ENCODE data around the gene MYO5B.

The MYO5B gene

GRCh38 chr18:49976795-49977560 is 218.0 kb downstream of the MYO5B start:
- no peaks in the 10 kb centered on the region for H3K4me1 ChIP-seq (ENCODE audit: low read depth, poor library complexity, severe bottlenecking)
- no peaks in the 10 kb centered on the region for H4K20me1 ChIP-seq (ENCODE audit: insufficient read depth)
- TF ChIP-seq CTCF (conservative IDR thresholded peaks at IDR 0.05; ENCODE audit: low read depth, low read length), result no peak
- no peak overlapping the region for H3K4me3 ChIP-seq (IDR thresholded peaks at IDR 0.05; ENCODE audit: insufficient read depth, low read depth, low read length)
- H3K36me3 ChIP-seq (ENCODE audit: insufficient read depth), result no peaks in the 10 kb centered on the region
- no peak overlapping the region for H3K27ac ChIP-seq
- no peaks in the 10 kb centered on the region for H3K27me3 ChIP-seq (ENCODE audit: insufficient read depth, low read depth)
- H3K9ac ChIP-seq, result no peak overlapping the region
- no peaks in the 10 kb centered on the region for H3K79me2 ChIP-seq (ENCODE audit: insufficient read depth, low read depth)
- no peak overlapping the region for H2AFZ ChIP-seq (ENCODE audit: low read depth)
- no peak overlapping the region for H3K4me2 ChIP-seq

- Histone ChIP-seq H3K27me3 (ENCODE audit: insufficient read depth, low read depth) (no peaks in the 10 kb centered on the region), H3K9ac (no peak overlapping the region), H2AFZ (ENCODE audit: low read depth) (no peak overlapping the region), H3K4me3 (IDR thresholded peaks at IDR 0.05; ENCODE audit: insufficient read depth, low read depth, low read length) (no peak overlapping the region), H3K4me2 (no peak overlapping the region), H3K4me1 (ENCODE audit: low read depth, poor library complexity, severe bottlenecking) (no peaks in the 10 kb centered on the region), H3K27ac (no peak overlapping the region), H3K79me2 (ENCODE audit: insufficient read depth, low read depth) (no peaks in the 10 kb centered on the region), H3K36me3 (ENCODE audit: insufficient read depth) (no peaks in the 10 kb centered on the region), H4K20me1 (ENCODE audit: insufficient read depth) (no peaks in the 10 kb centered on the region)
- TF ChIP-seq CTCF (conservative IDR thresholded peaks at IDR 0.05; ENCODE audit: low read depth, low read length), result no peak
Measured at GRCh38 chr18:49976001-49976400, 218.9 kb downstream of the MYO5B start.

- no peaks in the 10 kb centered on the region for H3K27me3 ChIP-seq (ENCODE audit: insufficient read depth, low read depth)
- H3K4me1 ChIP-seq (ENCODE audit: low read depth, poor library complexity, severe bottlenecking), result no peaks in the 10 kb centered on the region
- H3K4me2 ChIP-seq, result no peak overlapping the region
- H3K4me3 ChIP-seq (IDR thresholded peaks at IDR 0.05; ENCODE audit: insufficient read depth, low read depth, low read length), result no peak overlapping the region
- H2AFZ ChIP-seq (ENCODE audit: low read depth), result no peak overlapping the region
- TF ChIP-seq CTCF (conservative IDR thresholded peaks at IDR 0.05; ENCODE audit: low read depth, low read length), result no peak
- no peaks in the 10 kb centered on the region for H4K20me1 ChIP-seq (ENCODE audit: insufficient read depth)
- no peaks in the 10 kb centered on the region for H3K36me3 ChIP-seq (ENCODE audit: insufficient read depth)
- no peak overlapping the region for H3K27ac ChIP-seq
- no peaks in the 10 kb centered on the region for H3K79me2 ChIP-seq (ENCODE audit: insufficient read depth, low read depth)
- H3K9ac ChIP-seq, result no peak overlapping the region
Measured at GRCh38 chr18:49974079-49974478, 220.9 kb downstream of the MYO5B start.

GRCh38 chr18:49973592-49973991 is 221.4 kb downstream of the MYO5B start:
- Histone ChIP-seq H3K4me1 (ENCODE audit: low read depth, poor library complexity, severe bottlenecking) (no peaks in the 10 kb centered on the region), H3K4me2 (no peak overlapping the region), H4K20me1 (ENCODE audit: insufficient read depth) (no peaks in the 10 kb centered on the region), H3K79me2 (ENCODE audit: insufficient read depth, low read depth) (no peaks in the 10 kb centered on the region), H3K27ac (no peak overlapping the region), H2AFZ (ENCODE audit: low read depth) (no peak overlapping the region), H3K4me3 (IDR thresholded peaks at IDR 0.05; ENCODE audit: insufficient read depth, low read depth, low read length) (no peak overlapping the region), H3K27me3 (ENCODE audit: insufficient read depth, low read depth) (no peaks in the 10 kb centered on the region), H3K9ac (no peak overlapping the region), H3K36me3 (ENCODE audit: insufficient read depth) (no peaks in the 10 kb centered on the region)
- TF ChIP-seq CTCF (conservative IDR thresholded peaks at IDR 0.05; ENCODE audit: low read depth, low read length), result no peak
